Stomach (tissue), 9 donors: ENCODE measurements around the gene FAR1. TPM values are rescaled to one million over a fixed set of nuclear protein-coding genes. Genes with fewer than 3 reads are reported as not detected.

ENCODE experiments used
- DNase-seq, 2 donors: peaks; one replicate each; pipeline versions ENCODE4 v3.0.0 to v3.0.0-alpha.2; 2013 to 2019
- H3K27ac ChIP-seq, 5 donors: fragments of 200-600 bp in 4 of 5; sonication (generic) in 4 of 5; one replicate each; pipeline ENCODE4 v1.5.1; 2013 to 2019; ENCODE audit warnings: mild to moderate bottlenecking in 1 of 5, moderate library complexity in 1 of 5
- H3K27me3 ChIP-seq, 3 donors: fragments of 200-600 bp; sonication (generic); one replicate each; pipeline ENCODE4 v1.5.1; 2017 to 2019; ENCODE audit warnings: mixed run types in 1 of 3
- H3K36me3 ChIP-seq, 4 donors: fragments of 200-600 bp; sonication (generic); 1 replicate in 3 of 4; 2 replicates in 1 of 4; pipeline ENCODE4 v1.5.1; 2016 to 2019
- H3K4me1 ChIP-seq, 4 donors: fragments of 200-600 bp; sonication (generic); one replicate each; pipeline ENCODE4 v1.5.1; 2016 to 2019
- H3K4me3 ChIP-seq, 4 donors: fragments of 200-600 bp; sonication (generic) in 3 of 4; one replicate each; pipeline ENCODE4 v1.5.1; 2016 to 2019; ENCODE audit warnings: mild to moderate bottlenecking in 1 of 4
- H3K9me3 ChIP-seq, 4 donors: fragments of 200-600 bp; sonication (generic); one replicate each; pipeline ENCODE4 v1.5.1; 2016 to 2019
- EP300 ChIP-seq: sonication (generic); formaldehyde crosslinking; IDR thresholded peaks from one replicate; pipeline ENCODE4 v1.6.1; 2017; ENCODE audit warnings: antibody characterized with exemption
- POLR2A ChIP-seq, 4 donors: fragments of 450-650 bp; IDR thresholded peaks; one replicate each; pipeline ENCODE4 v1.6.1; 2016; ENCODE audit warnings: antibody characterized with exemption in 4 of 4, control low read depth in 2 of 4, mild to moderate bottlenecking in 1 of 4, moderate library complexity in 1 of 4
- POLR2AphosphoS5 ChIP-seq, 3 donors: sonication (generic); formaldehyde crosslinking; IDR thresholded peaks; one replicate each; pipeline ENCODE4 v1.6.1; 2016; ENCODE audit warnings: antibody characterized with exemption in 3 of 3
- WGBS, 5 donors: extraction: QIAGEN DNeasy Blood & Tissue Kit in 3 of 5; methylation state at CpG; one replicate each; pipeline versions ENCODE4 v1.1.5 to v1.1.7; 2013 to 2018; 5-methylcytosine and 5-hydroxymethylcytosine counted together
- intact Hi-C: fragments of 100-400 bp; cut with DNase I; formaldehyde crosslinking; loops from one replicate; pipeline ENCODE4 v1.15.1; 2023; ENCODE audit warnings: low total_unique reads
- polyA plus RNA-seq, 3 donors: library from polyadenylated mRNA; stranded (reverse); fragments of 200-250 nt; gene quantifications; one replicate each; pipeline ENCODE4 v1.2.3, GENCODE V29; 2013
- total RNA-seq, 5 donors: library from RNA; depleted of rRNA; stranded (reverse); fragments of >200 nt; gene quantifications; one replicate each; pipeline versions ENCODE4 v1.1.0 to v1.2.3, GENCODE V29; 2014 to 2016
- TF ChIP-seq, protein P1 (sequence below), 7 experiments: fragments of 450-650 bp in 4 of 7; fragments of 200-600 bp in 3 of 7; sonication (generic) in 3 of 7; IDR thresholded peaks; one replicate each; pipeline ENCODE4 v1.5.1; 2016 to 2019; ENCODE audit warnings: antibody characterized with exemption in 7 of 7, control low read depth in 2 of 7, mild to moderate bottlenecking in 1 of 7
- donor health status: healthy with polysubstance abuse.
- donor health status: Bipolar disorder and iron deficiency.
- donor health status: healthy.

FAR1 gene
- total and polyA plus RNA-seq, 8 donors: 27.0 to 374 (median 90.7) TPM

DNA sequence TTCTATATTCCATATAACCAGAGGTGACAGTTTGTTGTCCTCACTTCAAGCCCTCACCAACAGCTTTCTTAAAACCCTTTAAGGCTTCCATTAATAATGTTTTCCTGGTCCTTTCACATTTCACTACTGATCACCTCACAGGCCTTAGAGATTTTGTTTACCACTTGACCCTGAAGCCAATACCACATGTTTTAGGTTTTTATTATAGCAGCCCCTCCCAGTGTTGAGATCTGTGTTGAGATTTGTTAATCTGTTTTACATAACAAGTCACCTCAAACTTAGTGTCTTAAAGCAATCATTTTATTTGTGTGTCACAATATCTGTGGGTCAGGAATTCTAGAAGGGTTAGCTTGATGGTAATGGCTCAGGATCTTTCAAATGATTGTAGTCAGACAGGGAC is 49.9 kb downstream of the FAR1 start:
- Histone ChIP-seq H3K9me3 (no peaks in the 10 kb centered on the region), H3K4me3 (no peak overlapping the region), H3K27me3 (no peaks in the 10 kb centered on the region), H3K27ac (no peak overlapping the region), H3K36me3 (peaks cover 15 to 90% (median 79%) of the 10 kb centered on the region in 4 donors), H3K4me1 (no peaks in the 10 kb centered on the region)
- no peak for DNase-seq
- no peak for TF ChIP-seq EP300
- no peak for TF ChIP-seq POLR2AphosphoS5 (IDR thresholded peaks at IDR 0.05)
- TF ChIP-seq, protein P1, sequence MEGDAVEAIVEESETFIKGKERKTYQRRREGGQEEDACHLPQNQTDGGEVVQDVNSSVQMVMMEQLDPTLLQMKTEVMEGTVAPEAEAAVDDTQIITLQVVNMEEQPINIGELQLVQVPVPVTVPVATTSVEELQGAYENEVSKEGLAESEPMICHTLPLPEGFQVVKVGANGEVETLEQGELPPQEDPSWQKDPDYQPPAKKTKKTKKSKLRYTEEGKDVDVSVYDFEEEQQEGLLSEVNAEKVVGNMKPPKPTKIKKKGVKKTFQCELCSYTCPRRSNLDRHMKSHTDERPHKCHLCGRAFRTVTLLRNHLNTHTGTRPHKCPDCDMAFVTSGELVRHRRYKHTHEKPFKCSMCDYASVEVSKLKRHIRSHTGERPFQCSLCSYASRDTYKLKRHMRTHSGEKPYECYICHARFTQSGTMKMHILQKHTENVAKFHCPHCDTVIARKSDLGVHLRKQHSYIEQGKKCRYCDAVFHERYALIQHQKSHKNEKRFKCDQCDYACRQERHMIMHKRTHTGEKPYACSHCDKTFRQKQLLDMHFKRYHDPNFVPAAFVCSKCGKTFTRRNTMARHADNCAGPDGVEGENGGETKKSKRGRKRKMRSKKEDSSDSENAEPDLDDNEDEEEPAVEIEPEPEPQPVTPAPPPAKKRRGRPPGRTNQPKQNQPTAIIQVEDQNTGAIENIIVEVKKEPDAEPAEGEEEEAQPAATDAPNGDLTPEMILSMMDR (IDR thresholded peaks at IDR 0.05): no peak
- no peak for TF ChIP-seq POLR2A (IDR thresholded peaks at IDR 0.05)
- intact Hi-C loops: no loop called here

DNA sequence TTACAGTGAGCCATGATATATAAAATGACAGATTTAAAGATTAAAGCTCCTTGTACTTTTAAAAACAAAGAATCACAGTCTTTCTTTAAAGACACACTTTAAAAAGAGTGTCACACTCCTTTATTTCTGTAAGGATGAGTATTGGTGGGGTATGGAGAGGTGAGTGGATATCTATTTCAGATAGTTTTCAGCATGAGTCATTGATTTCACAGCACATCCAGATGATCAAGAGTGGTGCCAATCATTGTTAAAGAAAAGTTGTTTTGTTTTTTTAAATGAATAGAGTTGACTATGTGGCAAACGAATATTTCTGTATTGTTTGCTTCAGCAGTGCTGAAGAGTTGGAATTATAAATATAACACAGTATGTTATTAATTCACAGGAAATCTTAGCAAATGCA is 52.5 kb downstream of the FAR1 start:
- Histone ChIP-seq H3K36me3 (peaks cover 0 to 86% (median 67%) of the 10 kb centered on the region in 4 donors), H3K27ac (no peak overlapping the region), H3K4me3 (no peak overlapping the region), H3K9me3 (no peaks in the 10 kb centered on the region), H3K4me1 (no peaks in the 10 kb centered on the region), H3K27me3 (no peaks in the 10 kb centered on the region)
- intact Hi-C loops: no loop called here
- WGBS, 5 donors: 24 to 55% (median 34%) methylated on average over 1 of the region's 1 CpG
- no peak for DNase-seq
- TF ChIP-seq EP300 (no peak), POLR2AphosphoS5 (IDR thresholded peaks at IDR 0.05) (no peak), POLR2A (IDR thresholded peaks at IDR 0.05) (no peak)
- TF ChIP-seq, protein P1 (IDR thresholded peaks at IDR 0.05): no peak

DNA sequence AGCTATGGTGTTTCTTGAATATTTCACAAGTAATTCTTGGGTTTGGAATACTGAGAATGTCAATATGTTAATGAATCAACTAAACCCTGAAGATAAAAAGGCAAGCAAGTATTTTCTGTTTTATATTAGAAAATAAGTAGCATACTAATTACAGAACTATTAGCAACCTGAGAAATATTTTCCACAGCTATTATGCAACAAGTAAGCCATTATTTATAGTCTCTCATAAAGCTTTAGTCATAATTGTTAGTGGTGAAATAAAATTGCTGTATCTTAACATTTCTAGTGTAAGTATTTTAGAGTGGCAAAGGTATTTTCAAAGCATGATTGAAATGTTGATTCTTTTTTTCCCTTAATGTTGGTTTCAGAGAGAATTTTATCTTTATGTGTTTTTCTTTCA is 53.3 kb downstream of the FAR1 start:
- intact Hi-C loops: no loop called here
- peaks cover 0 to 87% (median 63%) of the 10 kb centered on the region in 4 donors for H3K36me3 ChIP-seq

DNA sequence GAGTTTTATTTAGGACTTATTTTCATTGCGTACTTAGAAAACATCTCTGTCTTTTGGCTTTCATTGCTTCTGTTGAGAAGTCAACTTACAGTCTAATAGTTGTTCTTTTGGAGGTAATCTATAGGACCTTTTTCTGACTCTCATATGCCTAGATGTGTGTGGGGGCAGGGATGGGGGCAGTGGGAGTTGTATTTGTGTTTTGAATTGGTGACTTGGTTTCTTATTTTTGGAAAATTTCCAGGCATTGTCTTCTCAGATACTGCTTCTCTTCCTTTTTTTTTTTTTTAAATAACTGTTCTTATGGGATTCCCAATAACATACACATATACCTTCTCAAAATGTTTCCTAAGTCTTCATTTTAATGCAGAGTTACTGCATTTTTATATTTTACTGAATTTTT is 58.0 kb downstream of the FAR1 start:
- no peak overlapping the region for H3K4me3 ChIP-seq
- H3K4me1 ChIP-seq: peaks cover 0 to 12% (median 0%) of the 10 kb centered on the region in 4 donors
- no peak overlapping the region for H3K27ac ChIP-seq
- no peak for TF ChIP-seq POLR2A (IDR thresholded peaks at IDR 0.05)
- no peaks in the 10 kb centered on the region for H3K9me3 ChIP-seq
- WGBS, 5 donors: 95 to 98% (median 96%) methylated on average over 1 of the region's 1 CpG
- intact Hi-C loops: no loop called here
- H3K27me3 ChIP-seq: no peaks in the 10 kb centered on the region
- H3K36me3 ChIP-seq: peaks cover 16 to 79% (median 62%) of the 10 kb centered on the region in 4 donors
- DNase-seq: no peak

More for the DNA sequence above, 53.3 kb downstream of the FAR1 start:
- Histone ChIP-seq H3K27ac (no peak overlapping the region), H3K4me1 (no peaks in the 10 kb centered on the region), H3K4me3 (no peak overlapping the region), H3K9me3 (no peaks in the 10 kb centered on the region), H3K27me3 (no peaks in the 10 kb centered on the region)
- no peak for DNase-seq
- TF ChIP-seq POLR2AphosphoS5 (IDR thresholded peaks at IDR 0.05): no peak
- TF ChIP-seq EP300: no peak
- TF ChIP-seq, protein P1 (IDR thresholded peaks at IDR 0.05): no peak

DNA sequence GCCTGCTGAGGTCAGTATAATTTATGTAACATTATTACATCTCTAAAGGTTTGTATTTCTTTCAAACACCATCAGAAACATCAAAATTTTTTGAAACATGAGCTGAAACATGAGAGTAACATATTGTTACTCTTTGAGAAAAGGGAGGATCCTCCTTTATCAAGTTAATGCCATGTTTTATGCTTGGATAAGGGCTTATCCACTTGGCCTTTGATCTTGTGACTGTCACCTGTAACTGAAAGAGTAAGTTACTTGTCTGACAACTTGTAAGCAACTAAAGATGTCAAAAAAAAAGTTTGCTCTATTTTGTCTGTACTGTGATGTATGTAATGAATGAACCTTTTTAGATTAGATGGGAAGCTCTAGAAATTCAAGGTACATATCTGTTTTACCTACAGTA is 59.6 kb downstream of the FAR1 start:
- H3K4me1 ChIP-seq: peaks cover 0 to 12% (median 0%) of the 10 kb centered on the region in 4 donors
- H3K36me3 ChIP-seq: peaks cover 16 to 69% (median 52%) of the 10 kb centered on the region in 4 donors
- TF ChIP-seq POLR2AphosphoS5 (IDR thresholded peaks at IDR 0.05): no peak
- TF ChIP-seq POLR2A (IDR thresholded peaks at IDR 0.05): no peak
- TF ChIP-seq EP300: no peak
- TF ChIP-seq, protein P1 (IDR thresholded peaks at IDR 0.05): no peak
- H3K27ac ChIP-seq: no peak overlapping the region
- no peak overlapping the region for H3K4me3 ChIP-seq
- intact Hi-C loops: no loop called here
- no peaks in the 10 kb centered on the region for H3K9me3 ChIP-seq
- no peak for DNase-seq
- no peaks in the 10 kb centered on the region for H3K27me3 ChIP-seq
